Peyer's patch (tissue), 4 donors: ENCODE results near the gene TEK.

ENCODE experiments used
- CTCF ChIP-seq, 6 experiments: fragments of 450-650 bp in 4 of 6; fragments of 200-600 bp in 2 of 6; sonication (generic) in 1 of 6; IDR thresholded peaks; one replicate each; pipeline ENCODE4 v1.5.1; 2017 to 2019; ENCODE audit warnings: antibody characterized with exemption in 6 of 6, mild to moderate bottlenecking in 3 of 6, moderate library complexity in 1 of 6
- POLR2A ChIP-seq, 2 donors: fragments of 450-650 bp; IDR thresholded peaks; one replicate each; pipeline ENCODE4 v1.5.1; 2017; ENCODE audit warnings: antibody characterized with exemption in 2 of 2, mild to moderate bottlenecking in 2 of 2, moderate library complexity in 2 of 2

- TF ChIP-seq CTCF (IDR thresholded peaks at IDR 0.05) (no peak), POLR2A (IDR thresholded peaks at IDR 0.05) (no peak)
Measured at GRCh38 chr9:27089706-27090105, 19.3 kb upstream of the TEK start.
